HG02884 (cell line): ENCODE data around the gene TANGO2.
A peak's percentile ranks its signal among the peaks of the same experiment; 100 is the strongest.
"Not testable (repeated sequence)": the region's sequence is repeated elsewhere in the genome, so short reads cannot be mapped to it uniquely, and the experiment has no call there.

Experiments used
- ATAC-seq: cut with Tn5 transposase; IDR thresholded peaks from one replicate; pipeline ENCODE4 v1.9.1; 2021; ENCODE audit warnings: mild to moderate bottlenecking, moderate library complexity; ENCODE audit not compliant: unreplicated experiment

TANGO2 gene

DNA sequence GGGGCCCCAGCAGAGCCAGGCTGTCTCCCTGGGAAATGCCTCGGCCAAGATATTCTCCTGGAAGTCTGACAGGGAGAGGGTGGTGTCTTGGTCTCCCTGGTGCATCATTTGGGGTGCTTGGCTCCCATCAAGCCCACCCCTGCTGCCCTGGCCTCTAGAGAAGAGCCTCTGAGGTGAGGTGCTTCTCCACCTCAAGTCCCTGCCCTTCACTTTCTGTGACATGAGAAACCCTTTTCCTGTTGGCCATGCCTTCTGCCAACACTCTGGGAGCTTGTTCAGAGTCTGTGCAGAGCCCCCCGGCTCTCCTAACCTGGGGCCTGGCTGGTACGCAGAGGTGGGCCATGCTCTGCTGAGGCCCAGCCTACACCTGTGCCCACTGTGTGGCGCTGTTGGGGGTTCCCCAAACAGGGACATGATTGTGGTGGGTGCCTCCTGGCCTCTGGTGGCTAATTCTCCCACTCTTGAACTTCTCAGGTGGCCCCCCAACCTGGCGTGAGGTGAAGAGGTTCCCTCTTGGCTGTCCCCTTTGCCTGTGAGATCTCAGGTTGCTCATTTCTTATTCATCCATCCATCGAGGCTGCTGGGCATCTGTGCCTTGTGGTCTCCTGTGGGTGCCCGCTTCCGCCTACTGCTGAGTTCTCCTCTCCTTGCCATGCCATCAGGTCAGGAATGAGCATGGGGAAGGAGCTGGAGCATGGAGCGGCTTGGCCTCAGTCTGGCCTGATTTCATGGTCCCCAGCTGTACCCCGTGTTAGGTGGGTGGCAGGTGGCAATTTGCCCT lies 40.0 kb downstream of the TANGO2 start:
- ATAC-seq, result no peak

DNA sequence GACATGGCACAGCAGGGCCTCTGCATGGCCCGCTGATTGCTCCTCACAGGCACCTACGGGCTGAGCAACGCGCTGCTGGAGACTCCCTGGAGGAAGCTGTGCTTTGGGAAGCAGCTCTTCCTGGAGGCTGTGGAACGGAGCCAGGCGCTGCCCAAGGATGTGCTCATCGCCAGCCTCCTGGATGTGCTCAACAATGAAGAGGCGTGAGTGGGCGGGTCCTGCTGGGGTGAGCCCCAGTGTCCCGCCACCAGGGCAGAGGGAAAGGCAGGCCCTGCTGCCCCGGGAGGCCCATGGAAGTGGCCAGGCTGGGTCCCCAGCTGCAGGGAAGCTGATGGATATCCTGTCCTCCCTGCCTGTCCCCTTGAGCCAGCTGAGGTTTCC lies 40.6 kb downstream of the TANGO2 start:
- no peak for ATAC-seq

DNA sequence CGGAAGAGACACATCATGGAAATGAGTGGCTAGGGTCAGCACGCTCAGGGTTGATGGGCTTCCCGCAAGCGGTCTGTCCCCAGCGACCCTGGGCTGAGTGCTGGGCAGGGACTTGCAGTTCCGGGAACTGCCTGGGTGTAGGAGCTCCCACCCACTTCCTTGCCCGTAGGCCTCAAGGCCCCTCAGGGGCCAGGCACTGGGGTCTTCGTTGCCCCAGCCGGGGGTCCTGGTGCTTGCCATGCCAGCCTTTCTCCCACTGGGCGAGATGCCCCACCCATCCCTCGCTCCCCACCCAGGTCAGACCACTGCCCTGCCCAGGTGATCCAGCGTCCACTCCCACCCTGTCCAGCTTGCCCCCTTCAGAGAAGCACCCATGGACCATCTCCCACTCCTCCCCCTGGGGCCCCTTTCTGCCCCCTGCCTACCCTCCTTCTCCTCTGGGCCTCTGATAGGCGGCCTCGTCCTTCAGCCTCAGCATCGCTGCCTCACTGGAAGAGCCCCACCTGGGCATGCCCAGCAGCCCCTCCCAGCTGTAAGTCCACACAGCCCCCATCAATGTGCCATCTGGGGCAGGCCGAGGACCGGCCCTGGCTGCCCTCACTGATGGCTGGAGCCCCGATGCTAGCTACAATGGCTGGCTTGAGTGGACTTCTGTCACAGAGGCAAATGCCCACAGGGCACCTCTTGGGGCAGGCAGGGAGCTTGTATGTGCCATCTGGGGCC lies 41.3 kb downstream of the TANGO2 start:
- ATAC-seq, result no peak

DNA sequence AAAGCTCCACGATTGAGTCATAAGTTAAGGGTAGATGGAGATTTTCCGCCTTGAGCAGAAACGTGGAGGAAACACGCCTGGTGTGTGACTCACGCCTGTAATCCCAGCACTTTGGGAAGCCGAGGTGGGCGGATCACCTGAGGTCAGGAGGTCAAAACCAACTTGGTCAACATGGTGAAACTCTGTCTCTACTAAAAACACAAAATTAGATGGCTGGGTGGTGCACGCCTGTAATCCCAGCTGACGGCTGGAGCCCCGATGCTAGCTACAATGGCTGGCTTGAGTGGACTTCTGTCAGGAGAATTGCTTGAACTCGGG lies 41.8 kb downstream of the TANGO2 start:
- no peak for ATAC-seq

DNA sequence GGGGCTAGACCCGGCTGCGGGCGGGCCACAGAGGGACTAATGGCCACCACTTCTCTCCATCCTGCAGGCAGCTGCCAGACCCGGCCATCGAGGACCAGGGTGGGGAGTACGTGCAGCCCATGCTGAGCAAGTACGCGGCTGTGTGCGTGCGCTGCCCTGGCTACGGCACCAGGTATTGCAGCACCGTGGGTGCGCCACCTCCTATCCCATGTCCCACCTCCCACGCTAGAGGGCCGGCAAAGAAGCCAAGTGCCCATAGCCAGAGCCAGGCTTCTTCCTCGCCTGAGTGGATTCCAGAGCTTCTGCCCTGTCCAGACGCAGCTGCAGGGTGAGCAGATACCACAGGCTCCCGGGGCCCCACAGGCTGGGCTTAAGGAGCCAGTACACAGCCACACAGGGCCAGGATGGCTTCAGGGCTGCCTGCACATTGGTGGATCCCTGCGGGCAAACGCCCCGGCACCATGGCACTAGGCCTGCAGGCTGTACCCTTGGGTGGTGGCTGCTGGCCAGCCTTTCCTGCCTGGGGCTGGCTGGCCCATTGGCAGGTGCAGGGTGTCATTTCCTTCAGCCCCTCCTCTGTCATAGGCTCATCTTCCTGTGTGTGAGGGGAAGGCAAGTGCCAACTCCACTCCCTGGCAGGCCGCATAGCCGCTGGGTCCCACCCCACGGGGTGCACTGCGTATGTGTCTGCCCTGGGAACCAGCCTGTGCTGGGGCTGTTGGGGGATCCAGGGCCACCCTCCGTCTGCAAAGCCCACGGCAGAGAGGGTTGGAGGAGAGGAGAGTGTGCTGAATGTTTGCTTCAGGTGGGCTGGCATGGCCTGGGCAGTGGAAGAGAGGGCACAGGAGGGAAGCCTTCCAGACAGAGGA lies 42.6 kb downstream of the TANGO2 start:
- ATAC-seq, result no peak

DNA sequence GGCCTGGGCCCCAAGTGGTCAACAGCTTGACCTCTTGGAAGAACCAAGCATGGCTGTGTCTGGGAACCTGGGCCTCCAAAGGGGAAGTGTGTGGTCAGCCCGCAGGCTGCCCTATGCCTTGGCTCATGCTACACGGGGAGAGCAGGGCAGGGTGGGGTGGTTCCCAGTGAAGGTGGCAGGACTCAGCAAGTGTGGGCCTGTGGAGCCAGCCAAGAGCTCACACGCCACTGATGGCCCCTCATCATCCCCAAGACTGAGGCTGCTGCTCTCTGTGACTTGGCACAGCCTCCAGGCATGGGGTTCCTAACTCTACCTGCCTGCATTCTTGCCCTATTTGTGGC lies 43.2 kb downstream of the TANGO2 start:
- no peak for ATAC-seq

DNA sequence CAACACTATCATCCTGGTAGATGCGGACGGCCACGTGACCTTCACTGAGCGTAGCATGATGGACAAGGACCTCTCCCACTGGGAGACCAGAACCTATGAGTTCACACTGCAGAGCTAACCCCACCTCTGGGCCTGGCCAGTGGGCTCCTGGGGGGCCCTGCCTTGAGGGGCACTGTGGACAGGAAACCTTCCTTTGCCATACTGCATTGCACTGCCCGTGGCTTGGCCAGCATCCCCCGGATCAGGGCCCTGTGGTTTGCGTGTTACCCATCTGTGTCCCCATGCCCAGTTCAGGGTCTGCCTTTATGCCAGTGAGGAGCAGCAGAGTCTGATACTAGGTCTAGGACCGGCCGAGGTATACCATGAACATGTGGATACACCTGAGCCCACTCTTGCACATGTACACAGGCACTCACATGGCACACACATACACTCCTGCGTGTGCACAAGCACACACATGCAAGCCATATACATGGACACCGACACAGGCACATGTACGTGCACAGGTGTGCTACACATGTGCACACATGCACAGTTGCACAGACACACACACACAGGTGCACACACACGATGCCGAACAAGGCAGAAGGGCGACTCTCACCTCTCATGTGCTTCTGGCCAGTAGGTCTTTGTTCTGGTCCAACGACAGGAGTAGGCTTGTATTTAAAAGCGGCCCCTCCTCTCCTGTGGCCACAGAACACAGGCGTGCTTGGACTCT lies 43.8 kb downstream of the TANGO2 start:
- ATAC-seq, result no peak

DNA sequence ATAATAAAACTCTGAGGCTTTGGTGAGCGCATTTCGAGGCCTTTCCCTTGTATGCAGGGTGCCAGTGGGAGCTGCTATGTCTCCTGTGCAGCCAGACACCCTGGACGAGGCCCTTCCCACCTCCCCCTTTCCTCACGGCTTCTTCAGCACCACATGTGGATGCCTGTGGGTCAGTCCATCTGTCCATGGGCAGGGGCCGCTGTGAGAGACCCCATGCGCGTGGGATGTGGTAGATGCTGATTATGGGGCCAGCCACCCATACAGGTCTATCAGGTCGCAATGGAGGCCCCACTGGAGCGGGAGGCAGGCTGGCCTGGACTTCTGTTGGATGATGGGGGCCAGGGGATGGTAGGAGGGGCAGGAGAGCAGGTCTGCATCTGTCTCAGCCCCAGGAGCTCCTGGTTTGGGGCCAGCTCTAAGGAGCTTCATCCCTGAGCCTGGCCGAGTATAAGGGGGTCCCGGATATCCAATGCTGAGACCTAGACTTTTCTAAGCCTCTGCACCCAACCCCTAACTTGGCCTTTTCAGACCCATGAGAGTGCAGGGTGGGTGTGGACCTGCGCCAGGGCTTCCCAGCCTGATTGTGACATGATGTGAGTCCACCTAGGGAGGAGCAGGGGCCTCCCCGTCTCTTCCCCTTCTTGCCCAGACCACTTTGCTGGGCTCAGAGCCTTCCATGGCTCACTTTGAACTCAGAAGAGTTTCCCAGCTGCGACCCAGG lies 45.1 kb downstream of the TANGO2 start:
- ATAC-seq, result no peak

DNA sequence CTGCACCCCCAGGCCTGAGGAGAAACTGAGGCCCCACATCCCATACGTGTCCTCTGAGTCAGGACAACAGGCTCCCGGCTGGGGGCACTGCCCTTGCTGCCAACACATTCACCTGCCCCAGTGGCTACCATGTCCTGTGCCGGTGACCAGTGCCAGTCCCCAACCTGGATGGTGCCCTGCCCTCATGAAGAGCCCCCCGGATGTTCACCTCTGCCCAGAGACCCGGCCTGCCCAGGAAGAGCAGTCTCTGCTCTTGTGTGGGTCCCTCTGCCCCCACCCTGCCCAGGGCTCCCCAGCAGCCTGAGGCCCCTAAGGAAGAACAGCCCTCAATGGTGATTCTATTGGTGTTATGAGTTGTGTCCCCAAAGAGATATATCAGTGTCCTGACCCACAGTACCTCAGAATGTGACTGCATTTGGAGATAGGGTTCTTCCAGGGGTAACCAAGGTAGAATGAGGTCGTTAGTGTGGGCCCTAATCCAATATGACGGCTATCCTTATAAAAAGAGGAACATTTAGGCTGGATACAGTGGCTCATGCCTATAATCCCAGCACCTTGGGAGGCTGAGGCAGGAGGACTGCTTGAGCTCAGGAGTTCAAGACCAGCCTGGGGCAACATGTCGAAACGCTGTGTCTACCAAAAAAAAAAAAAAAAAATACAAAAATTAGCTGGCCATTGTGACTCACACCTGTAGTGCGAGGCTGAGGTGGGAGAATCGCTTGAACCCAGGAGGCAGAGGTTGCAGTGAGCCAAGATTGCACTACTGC lies 45.9 kb downstream of the TANGO2 start:
- ATAC-seq, result no peak

DNA sequence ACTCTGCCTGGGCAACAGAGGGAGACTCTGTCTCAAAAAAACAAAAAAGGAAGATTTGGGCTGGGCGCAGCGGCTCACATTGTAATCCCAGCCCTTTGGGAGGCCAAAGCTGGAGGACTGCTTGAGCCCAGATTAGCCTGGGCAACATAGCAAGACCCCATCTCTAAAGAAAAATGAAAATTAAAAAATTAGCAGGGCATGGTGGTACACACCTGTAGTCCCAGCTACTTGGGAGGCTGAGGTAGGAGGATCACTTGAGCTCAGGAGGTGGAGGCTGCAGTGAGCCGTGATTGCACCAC lies 46.4 kb downstream of the TANGO2 start:
- ATAC-seq, result not testable (repeated sequence)

DNA sequence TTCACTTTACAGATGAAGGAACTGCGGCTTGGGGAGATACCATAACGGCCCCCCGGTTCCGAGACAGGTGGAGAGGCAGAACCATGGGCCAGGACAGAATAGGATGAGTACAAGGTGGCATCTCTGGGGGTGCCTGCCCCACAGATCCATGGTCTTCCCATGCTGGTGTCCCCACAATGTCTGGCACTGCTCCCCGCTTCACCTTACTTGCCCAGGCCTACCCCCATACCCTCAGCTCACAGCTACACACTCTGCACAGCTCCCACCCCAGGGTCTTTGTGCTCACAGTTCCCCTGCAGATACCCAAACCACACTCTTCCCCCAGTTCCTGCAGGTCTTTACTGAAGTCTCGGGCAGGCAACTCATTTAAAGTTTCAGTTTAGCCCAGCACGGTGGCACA lies 47.7 kb downstream of the TANGO2 start:
- ATAC-seq, result no peak

DNA sequence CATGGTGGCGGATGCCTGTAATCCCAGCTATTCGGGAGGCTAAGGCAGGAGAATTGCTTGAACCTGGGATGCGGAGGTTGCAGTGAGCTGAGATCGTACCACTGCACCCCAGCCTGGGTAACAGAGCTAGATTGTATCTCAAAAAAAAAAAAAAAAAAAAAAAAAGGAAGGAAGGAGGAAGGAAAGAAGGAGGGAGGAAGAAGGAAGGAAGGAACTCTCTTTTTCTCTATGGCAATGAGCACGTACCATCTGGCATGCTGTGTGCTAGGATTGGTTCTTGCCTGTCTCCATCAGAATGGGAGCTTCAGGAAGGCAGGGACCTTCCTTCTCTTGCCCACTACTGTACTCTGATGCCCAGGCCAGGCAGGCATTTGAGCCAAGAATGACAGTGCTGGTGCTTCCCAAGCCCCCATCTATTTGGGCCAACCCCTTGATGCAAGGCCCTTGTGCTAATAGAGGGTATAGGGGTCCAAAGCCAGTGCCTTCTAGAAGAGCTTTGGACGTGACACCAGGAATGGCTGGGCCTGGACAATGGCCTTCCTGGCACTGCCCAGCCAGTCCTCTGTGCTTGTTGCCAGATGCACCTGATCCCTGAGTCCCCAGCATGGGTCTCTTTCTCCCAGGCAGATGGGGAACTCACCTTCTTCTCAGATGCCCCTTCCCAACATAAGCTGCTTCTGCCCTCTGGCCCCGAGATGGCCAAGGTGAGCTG lies 48.6 kb downstream of the TANGO2 start:
- no peak for ATAC-seq

DNA sequence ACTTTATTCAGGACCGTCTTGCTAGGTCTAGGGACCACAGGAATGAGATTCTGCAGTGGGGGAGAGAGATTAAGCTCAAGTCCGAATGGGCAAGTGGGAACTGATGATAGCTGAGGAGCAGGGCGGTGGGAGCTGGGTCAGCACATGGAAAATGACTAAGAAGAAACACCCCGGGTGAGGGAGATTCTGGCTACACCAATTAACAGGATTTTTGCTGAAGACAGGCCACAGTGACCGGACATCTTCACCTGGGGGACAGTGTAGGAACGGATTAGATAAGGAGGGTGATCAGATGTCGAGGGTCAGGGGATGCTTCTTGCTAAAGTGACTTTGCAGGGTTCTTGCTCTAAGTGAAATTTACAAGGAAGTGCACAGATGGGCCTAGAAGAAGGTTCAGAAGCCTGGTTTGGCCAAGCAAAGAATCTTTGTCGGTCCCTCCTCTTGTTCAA lies 50.6 kb downstream of the TANGO2 start:
- ATAC-seq, result no peak

DNA sequence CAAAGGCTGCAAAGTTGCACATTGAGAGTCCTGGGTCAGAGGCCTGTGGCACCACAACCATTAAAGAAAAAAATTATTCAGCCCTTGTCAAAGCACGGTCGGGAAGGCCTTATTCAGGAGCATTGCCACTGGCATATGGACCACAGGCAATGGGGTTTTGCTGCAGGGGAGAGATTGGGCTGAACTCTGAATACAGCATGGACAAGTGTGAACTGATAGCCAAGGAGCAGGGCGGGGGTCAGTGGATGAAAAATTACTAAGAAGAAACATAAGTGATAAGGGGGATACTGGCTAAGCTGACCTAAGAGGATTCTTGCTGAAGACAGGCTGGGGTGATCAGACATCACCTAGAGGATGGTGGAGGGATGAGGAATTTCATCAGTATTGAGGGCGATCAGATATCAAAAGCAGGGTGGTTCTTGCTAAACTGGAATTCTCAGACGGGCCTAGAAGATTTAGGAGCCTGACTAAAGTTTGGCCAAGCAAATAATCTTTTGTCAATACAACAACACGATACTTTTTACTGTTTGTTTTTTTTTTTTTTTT lies 55.8 kb downstream of the TANGO2 start:
- ATAC-seq, result no peak

DNA sequence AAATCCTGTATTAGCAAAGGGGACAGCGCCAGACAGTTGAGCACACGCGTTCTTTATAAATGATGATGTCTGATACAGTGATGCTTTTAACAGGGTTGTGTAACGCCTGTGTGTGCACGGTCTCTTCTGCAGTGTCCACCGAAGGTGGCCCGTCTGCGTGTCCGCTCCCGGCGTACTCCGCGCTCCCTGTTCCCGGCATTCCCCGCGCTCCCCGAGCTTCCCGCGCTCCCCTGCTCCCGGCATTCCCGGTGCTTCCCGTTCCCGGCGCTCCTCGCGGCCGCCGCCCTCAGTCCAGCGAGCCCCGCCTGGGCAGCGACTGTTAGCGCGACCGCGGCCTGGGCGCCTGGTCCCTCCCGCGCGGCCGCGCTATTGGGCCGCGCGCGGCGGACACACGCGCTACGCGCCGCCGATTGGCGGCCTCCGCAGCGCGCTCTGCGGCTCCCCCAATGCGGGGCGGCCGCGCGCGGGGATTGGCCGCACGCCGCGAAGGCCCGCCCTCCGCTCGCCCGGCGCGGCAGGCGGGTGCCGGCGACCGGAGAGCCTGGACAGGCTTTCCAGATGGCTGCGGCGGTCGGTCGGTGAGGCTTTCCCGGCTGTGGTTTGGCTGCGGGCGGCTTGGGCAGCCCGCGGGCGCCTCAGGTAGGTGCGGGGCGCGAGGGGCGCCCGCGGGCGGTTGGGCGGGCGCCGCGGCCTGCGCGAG lies 59.0 kb downstream of the TANGO2 start, which contains the start of gene DGCR8:
DGCR8 (plus strand) TSS at position 497 of the 700 bp plus-strand sequence. CDS start 5,723 bp downstream, outside the sequence.
- ATAC-seq, result peak; percentile 80

DNA sequence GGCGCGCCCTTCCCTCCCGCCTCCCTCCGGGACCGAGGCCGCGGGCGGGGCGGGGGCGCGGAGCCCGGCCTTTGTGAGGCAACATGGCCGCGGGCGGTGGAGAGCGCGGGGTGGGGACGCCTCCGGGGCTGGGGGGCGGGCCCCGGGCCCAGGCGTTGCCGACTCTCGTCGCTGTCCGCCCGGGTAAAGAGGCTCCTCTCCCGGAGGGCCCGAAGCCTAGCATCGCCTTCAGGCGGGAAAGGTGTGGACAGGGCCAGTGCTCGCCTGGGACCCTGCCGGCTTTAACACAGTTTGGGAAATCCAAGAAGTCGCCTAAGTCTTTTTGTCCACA lies 59.5 kb downstream of the TANGO2 start:
- peak; percentile 54 for ATAC-seq

DNA sequence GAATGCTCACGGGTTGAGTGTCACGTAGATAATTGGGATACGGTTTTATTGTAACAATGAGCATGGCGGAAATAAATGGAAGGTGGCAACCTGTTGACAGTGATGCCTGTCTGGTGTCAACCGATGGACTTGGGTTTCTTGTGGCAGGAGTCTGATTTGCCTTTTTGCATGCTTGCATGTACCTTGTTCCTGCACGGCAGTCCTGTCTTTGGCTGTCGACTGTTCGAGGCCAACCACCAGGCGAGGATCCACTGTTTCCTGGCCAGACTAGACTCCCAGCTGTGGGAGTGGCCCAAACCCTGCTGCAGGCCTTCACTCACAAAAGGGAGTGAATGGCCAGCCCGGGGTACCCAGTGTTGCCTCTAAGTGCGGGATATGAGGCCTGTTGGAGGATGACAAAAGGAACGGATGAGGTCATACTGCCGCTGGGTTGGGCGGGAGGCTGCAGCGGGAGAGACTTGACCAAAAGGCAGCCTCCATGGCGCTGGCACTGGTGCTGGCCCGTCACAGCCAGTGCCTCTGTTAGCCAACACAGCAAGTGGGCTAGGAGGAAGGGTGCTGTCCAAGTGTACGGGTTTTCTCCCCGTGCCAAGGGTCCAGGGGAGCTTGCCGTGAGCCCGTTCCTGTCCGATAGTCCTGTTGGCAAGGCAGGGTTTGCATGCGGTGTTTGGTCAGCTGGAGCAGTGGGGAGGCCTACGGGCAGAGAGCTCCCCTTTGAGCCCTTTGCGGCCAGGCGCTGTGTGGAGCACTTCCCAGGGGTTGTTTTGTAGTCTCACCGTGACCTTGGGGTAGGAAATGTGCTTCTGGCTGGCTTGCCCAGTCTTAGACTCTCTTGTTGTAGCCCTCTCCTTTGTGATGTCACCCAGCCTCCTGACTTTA lies 60.1 kb downstream of the TANGO2 start:
- ATAC-seq, result no peak
